ENCODE results near the gene KRT71.

- no peak for TF ChIP-seq POLR2A (IDR thresholded peaks at IDR 0.05)
- TF ChIP-seq CTCF (IDR thresholded peaks at IDR 0.05): no peak
These were observed 34.6 kb upstream of the KRT71 start for GRCh38 chr12:52587563-52587962.
